COLO829 (cell line): ENCODE measurements around the gene ZHX3.

Experiments used
- DNase-seq: peaks from one replicate; pipeline ENCODE4 v3.0.0; 2012; ENCODE audit warnings: low spot score

Gene ZHX3

GRCh38 chr20:41170386-41171105 lies 147.0 kb downstream of the ZHX3 start:
- no peak for DNase-seq

- DNase-seq, result no peak
Measured at GRCh38 chr20:41169791-41170351, 147.7 kb downstream of the ZHX3 start.

- DNase-seq, result no peak
Measured at GRCh38 chr20:41169162-41169690, 148.3 kb downstream of the ZHX3 start.

DNA sequence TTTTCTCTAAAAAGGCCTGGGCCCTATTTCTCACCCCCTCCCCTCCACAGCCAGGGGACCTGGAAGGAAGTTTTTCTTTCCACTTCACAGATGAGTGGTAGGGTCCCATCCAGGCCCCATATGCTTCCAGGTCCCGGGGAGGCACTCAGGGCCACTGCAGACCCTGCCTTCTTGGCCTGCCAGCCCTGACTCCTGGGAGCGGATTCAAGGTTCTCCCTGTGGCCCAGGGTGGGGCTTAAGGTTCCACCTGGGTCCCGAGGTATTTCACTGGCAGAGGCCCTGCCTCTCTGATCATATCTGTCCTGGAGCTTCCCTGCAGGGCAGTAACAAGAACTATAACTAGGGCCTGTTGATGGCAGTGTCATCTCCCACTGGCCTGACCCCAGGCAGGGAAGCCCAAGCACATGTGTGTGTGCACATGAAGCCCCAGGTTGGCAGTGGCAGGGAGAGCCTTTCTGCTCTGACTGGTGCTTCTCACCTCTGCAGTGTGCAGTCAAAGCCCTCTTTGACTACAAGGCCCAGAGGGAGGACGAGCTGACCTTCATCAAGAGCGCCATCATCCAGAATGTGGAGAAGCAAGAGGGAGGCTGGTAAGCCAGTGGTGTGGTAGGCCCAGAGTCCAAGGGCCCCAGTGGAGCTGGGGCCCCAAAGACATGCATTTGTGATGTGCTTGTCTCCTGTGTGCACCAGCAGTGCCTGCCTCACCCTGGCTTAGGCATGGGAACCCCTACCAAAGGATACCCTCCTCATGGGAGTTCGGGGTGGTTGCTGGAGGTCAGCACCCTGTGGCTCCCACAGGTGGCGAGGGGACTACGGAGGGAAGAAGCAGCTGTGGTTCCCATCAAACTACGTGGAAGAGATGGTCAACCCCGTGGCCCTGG lies 149.0 kb downstream of the ZHX3 start:
- no peak for DNase-seq

DNA sequence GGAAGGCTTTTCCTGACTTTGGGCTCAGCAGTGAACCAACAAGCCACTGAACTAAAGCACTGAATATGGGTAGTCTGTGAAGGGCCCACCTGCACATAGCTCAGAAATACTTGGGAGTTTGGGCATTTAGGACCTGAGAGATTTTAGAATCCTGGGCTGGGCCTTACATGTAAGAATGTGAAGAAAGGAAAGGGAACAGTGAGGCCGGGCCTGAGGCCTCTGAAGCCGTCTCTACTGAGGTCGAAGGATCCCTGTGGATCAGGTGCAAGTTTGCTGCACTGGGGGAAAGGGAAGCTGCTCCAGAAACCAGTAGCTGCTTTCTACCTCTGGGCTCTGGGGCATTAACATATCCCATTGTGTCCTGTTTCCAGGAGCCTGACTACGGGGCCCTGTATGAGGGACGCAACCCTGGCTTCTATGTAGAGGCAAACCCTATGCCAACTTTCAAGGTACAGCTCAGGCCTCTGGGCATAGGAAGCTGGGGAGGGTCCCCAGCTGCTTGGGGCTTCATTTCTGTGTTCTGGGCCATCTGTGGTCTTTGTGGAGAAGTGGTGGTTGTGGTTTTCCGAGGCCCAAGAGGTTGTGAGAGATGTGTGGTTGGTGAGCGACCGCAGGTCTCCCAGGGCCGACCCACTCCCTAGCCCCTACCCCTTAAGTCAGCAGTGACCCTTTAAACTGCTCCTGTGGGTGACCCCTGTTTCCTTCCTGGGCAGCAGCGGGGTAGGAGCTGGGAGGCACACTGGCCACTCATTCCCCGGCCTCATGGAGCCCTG lies 149.9 kb downstream of the ZHX3 start:
- no peak for DNase-seq

DNA sequence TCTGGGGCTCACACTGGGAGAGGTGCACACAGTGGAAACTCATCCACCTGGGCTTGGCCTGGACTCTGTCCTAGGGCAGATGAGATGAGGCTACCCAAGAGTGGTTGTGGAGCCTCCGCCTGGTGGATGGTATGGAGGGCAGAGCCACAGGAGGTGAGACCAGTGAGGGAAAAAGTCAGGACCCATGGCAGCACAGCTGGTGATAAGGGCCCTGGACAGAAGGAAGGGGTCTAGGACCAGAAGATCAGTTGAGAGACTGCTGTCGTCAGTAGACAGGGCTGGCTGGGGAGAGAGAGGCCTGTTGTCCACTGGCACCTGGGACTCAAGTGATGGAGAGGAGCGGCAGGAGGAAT lies 150.4 kb downstream of the ZHX3 start:
- no peak for DNase-seq

DNA sequence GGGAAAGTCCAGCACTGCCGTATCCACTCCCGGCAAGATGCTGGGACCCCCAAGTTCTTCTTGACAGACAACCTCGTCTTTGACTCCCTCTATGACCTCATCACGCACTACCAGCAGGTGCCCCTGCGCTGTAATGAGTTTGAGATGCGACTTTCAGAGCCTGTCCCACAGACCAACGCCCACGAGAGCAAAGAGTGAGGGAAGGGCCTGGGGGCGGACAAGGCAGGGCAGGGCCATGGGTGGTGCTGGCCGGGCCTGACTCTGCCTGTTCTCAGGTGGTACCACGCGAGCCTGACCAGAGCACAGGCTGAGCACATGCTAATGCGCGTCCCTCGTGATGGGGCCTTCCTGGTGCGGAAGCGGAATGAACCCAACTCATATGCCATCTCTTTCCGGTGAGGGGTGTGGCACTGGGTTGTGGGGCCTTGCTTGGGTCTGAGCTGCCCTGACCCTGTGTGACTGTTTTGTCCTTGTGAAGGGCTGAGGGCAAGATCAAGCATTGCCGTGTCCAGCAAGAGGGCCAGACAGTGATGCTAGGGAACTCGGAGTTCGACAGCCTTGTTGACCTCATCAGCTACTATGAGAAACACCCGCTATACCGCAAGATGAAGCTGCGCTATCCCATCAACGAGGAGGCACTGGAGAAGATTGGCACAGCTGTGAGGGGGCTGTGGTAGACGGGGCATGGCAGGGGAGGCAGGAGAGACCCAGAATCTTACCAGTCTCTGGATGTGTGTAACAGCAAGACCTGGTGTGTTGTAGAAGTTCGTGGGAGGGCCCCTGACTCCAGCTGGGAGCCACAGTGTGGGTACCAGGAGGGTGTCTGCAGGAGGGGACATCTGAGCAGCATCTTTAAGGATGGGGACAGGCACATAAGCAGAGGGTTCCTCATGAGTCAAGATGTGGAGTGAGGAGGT lies 151.1 kb downstream of the ZHX3 start:
- DNase-seq, result no peak

DNA sequence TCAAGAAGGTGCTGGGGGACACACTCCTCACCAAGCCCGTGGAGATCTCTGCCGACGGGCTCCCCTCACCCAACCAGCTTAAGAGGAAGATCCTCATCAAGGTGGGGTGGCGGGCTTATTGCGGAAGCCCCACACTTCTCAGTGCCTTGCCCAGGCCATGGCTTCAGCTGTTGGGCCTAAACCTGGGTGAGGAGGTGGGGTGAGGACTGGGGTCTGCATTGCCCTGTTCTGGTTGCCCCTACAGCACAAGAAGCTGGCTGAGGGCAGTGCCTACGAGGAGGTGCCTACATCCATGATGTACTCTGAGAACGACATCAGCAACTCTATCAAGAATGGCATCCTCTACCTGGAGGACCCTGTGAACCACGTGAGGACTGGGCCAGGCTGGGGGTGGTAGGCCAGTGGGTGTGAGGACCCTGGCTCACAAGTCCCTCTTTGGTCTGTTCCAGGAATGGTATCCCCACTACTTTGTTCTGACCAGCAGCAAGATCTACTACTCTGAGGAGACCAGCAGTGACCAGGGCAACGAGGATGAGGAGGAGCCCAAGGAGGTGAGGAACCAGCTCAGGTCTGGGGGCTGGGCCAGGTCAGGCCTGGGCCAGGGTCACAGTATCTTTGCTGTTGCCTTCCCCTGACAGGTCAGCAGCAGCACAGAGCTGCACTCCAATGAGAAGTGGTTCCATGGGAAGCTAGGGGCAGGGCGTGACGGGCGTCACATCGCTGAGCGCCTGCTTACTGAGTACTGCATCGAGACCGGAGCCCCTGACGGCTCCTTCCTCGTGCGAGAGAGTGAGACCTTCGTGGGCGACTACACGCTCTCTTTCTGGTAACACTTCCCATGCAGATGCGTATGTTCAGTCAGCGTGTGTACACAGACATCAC lies 152.3 kb downstream of the ZHX3 start:
- DNase-seq, result no peak

DNA sequence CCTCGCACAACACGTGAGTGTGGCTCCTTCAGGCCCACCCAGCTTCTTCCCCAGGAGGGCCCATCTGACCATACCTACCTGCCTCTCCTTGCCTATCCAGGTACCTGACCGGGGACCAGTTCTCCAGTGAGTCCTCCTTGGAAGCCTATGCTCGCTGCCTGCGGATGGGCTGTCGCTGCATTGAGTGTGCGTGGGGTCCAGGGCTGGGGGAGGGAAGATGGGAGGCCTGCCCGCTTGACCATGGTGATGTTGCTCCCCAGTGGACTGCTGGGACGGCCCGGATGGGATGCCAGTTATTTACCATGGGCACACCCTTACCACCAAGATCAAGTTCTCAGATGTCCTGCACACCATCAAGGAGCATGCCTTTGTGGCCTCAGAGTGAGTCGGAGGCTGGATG lies 153.7 kb downstream of the ZHX3 start:
- DNase-seq, result no peak

GRCh38 chr20:41162396-41162795 lies 155.1 kb downstream of the ZHX3 start:
- DNase-seq, result no peak

DNA sequence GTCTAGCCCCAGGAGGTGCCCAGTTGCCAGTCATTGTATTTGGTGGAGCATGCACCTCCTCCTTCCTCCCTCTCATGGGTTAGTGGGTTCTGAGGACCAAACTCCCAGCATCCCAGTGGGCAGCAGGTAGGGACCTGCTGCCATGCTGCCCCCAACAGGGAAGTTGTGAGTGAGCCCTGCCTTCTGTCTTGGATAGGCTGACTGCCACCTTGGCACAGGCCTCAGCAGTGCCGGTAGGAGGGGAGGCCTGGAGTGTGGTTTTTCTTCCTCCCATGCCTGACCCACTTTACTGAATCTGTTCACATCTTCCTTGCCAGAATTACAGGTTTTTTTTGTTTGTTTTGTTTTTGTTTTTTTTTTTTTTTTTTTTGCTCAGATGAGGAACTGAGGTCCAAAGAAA lies 155.6 kb downstream of the ZHX3 start:
- no peak for DNase-seq

- DNase-seq, result no peak
Measured at GRCh38 chr20:41160686-41161085, 156.8 kb downstream of the ZHX3 start.

DNA sequence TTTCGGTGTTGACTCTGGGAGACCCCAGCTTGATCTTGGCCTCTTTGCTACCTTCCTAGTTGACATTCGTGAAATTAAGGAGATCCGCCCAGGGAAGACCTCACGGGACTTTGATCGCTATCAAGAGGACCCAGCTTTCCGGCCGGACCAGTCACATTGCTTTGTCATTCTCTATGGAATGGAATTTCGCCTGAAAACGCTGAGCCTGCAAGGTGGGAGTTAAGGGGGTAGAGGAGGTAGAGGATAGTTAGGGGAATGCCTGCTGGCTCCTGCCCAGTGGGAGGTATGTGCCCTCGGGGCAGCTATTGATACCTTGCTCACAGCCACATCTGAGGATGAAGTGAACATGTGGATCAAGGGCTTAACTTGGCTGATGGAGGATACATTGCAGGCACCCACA lies 158.0 kb downstream of the ZHX3 start:
- DNase-seq, result no peak

DNA sequence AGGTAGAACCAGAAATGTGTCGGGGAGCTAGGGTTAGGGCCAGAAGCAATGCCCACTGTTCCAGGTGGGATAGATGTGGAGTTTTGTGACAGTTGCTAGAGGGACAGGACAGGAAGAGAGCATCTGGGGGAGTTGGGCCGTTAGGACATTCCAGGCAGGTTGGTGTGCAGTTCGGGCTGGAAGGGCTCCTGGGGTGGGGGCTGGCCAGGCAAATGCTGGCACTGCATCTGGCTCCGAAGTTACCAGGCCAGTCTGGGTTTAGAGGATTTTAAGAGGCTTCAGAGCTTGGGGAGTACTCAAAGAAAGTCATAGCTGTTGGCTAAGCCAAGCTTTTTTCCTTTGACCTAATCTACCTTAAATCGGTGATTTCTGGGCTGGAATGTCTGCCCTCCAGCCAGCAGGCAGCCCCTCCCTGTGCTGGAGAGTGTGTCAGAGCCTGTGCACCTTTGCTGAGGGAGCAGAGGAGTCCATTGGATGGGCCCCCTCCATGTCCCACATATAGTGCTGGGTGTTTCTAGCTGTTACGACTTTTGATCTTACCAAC lies 159.4 kb downstream of the ZHX3 start:
- DNase-seq, result no peak

DNA sequence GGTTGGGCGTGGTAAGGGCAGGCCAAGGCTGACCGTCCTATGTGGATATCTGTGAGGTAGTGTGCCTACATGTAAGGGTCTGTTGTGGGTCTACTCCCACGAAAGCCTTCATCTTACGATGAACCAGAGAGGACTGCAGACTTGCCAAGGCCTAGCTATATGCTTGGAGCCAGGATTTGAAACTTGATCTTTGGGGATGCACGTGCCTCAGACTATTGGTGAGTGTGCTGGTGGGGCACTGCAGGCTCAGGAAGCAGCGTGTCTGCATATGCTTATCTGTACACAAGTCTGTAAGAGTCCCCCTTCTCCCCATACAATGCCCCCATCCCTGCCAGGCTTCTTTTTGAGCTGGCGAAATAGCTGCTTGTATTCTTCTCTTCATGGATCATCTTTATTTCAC lies 162.3 kb downstream of the ZHX3 start:
- no peak for DNase-seq

- no peak for DNase-seq
Measured at GRCh38 chr20:41154436-41155176, 162.9 kb downstream of the ZHX3 start.

DNA sequence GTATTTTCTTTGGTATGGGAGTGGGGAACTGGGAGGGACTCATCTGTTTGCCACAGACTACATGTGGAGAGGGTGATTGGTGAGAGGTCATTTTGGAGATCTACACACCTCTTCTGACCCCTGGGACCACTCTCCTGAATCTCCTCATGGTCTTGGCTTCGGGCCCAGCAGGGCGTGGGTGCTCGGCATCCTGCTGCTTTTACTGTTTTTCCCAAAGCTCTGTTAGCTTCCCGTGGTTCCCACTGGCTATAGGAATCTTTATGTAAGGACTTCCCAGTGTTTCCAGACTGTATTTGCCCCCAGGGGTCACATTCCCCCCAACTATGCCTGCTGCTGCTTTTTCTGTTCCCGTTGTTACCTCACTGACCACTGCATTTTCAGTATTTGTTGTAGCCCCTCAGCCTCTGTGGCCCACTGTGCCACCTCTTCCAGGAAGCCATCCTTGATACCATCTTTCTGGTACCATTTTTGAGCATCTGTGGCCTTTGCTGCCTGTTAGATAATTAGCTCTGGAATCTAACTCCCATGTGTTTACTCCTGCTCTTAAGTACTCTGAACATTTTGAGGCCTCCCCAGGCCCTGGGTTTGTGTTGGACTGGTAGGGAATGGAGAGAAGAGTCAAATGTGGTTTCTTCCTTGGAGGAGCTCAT lies 165.3 kb downstream of the ZHX3 start:
- no peak for DNase-seq

- DNase-seq, result no peak
Measured at GRCh38 chr20:41151134-41151869, 166.2 kb downstream of the ZHX3 start.
